Activated T-helper 17 cell treated with anti-CD3 and anti-CD28 coated beads, Interleukin-2, amount 50 U/mL, for 72 hours (primary cell): ENCODE data around the gene LRP1. TPM values are rescaled to one million over a fixed set of nuclear protein-coding genes. Genes with fewer than 3 reads are reported as not detected.

ENCODE experiments used
- ATAC-seq: fragments of 150-1000 bp; cut with Tn5 transposase; replicated peaks from 2 replicates; pipeline ENCODE4 v1.10.0; 2021; ENCODE audit warnings: mild to moderate bottlenecking, moderate library complexity
- H3K27ac Mint-ChIP-seq: one replicate; pipeline ENCODE4 v1.8.0; 2022; ENCODE audit warnings: mixed read lengths
- H3K27me3 Mint-ChIP-seq: one replicate; pipeline ENCODE4 v1.8.0; 2022; ENCODE audit warnings: mixed read lengths
- H3K36me3 Mint-ChIP-seq: one replicate; pipeline ENCODE4 v1.8.0; 2022; ENCODE audit warnings: low read depth, mild to moderate bottlenecking, mixed read lengths
- H3K4me1 Mint-ChIP-seq: one replicate; pipeline ENCODE4 v1.8.0; 2022; ENCODE audit warnings: mixed read lengths
- H3K4me3 Mint-ChIP-seq: one replicate; pipeline ENCODE4 v1.8.0; 2022; ENCODE audit warnings: mild to moderate bottlenecking, mixed read lengths
- H3K9me3 Mint-ChIP-seq: one replicate; pipeline ENCODE4 v1.8.0; 2022; ENCODE audit warnings: mixed read lengths
- total RNA-seq, 2 donors: library from RNA; stranded (reverse); gene quantifications; one replicate each; pipeline ENCODE4 v1.2.3, GENCODE V29; 2022

The LRP1 gene
- total RNA-seq, 2 donors from 2014 or later = 2.4 to 20.2 TPM

- Mint-ChIP-seq H3K4me1 (peaks cover 25% of the 10 kb centered on the region), H3K9me3 (no peaks in the 10 kb centered on the region), H3K4me3 (peak overlapping the region; percentile 100), H3K36me3 (peaks cover 50% of the 10 kb centered on the region), H3K27me3 (peaks cover 17% of the 10 kb centered on the region), H3K27ac (peak overlapping the region; percentile 100)
- ATAC-seq = peak; percentile 56
Observed at GRCh38 chr12:57229046-57229633, 100.9 kb downstream of the LRP1 start.

- H3K27me3 Mint-ChIP-seq = peaks cover 17% of the 10 kb centered on the region
- peak within 1 kb of the TSS; percentile 100 for H3K4me3 Mint-ChIP-seq
- no peaks in the 10 kb centered on the region for H3K9me3 Mint-ChIP-seq
- H3K27ac Mint-ChIP-seq = peak within 1 kb of the TSS; percentile 100
- peaks cover 56% of the 10 kb centered on the region for H3K36me3 Mint-ChIP-seq
- ATAC-seq = peak; percentile 72
- H3K4me1 Mint-ChIP-seq = peaks cover 30% of the 10 kb centered on the region
Observed at GRCh38 chr12:57229634-57230380, 101.5 kb downstream of the LRP1 start, which contains the start of gene SHMT2. SHMT2 (plus strand) TSS chr12:57229711; CDS start chr12:57229779, 68 bp downstream.

GRCh38 chr12:57230381-57231155, 102.3 kb downstream of the LRP1 start:
- ATAC-seq = no peak
- Mint-ChIP-seq H3K27ac (peak overlapping the region; percentile 100), H3K27me3 (peaks cover 15% of the 10 kb centered on the region), H3K4me3 (peak overlapping the region; percentile 100), H3K9me3 (no peaks in the 10 kb centered on the region), H3K36me3 (peaks cover 58% of the 10 kb centered on the region), H3K4me1 (peaks cover 30% of the 10 kb centered on the region)

GRCh38 chr12:57231276-57232021, 103.2 kb downstream of the LRP1 start:
- peaks cover 27% of the 10 kb centered on the region for H3K4me1 Mint-ChIP-seq
- H3K9me3 Mint-ChIP-seq = no peaks in the 10 kb centered on the region
- no peak for ATAC-seq
- peak overlapping the region; percentile 100 for H3K27ac Mint-ChIP-seq
- peaks cover 64% of the 10 kb centered on the region for H3K36me3 Mint-ChIP-seq
- H3K27me3 Mint-ChIP-seq = peaks cover 6% of the 10 kb centered on the region
- peak overlapping the region; percentile 100 for H3K4me3 Mint-ChIP-seq

- peaks cover 67% of the 10 kb centered on the region for H3K36me3 Mint-ChIP-seq
- peaks cover 28% of the 10 kb centered on the region for H3K4me1 Mint-ChIP-seq
- no peak overlapping the region for H3K27ac Mint-ChIP-seq
- H3K27me3 Mint-ChIP-seq = peaks cover 9% of the 10 kb centered on the region
- H3K9me3 Mint-ChIP-seq = no peaks in the 10 kb centered on the region
- ATAC-seq = no peak
- no peak overlapping the region for H3K4me3 Mint-ChIP-seq
Observed at GRCh38 chr12:57232156-57232756, 104.0 kb downstream of the LRP1 start.

GRCh38 chr12:57233357-57234232, 105.3 kb downstream of the LRP1 start:
- Mint-ChIP-seq H3K27me3 (peaks cover 13% of the 10 kb centered on the region), H3K36me3 (peaks cover 73% of the 10 kb centered on the region), H3K4me1 (peaks cover 35% of the 10 kb centered on the region)

GRCh38 chr12:57234233-57234570, 105.9 kb downstream of the LRP1 start:
- peaks cover 76% of the 10 kb centered on the region for H3K36me3 Mint-ChIP-seq
- H3K27me3 Mint-ChIP-seq = peaks cover 17% of the 10 kb centered on the region
- no peak overlapping the region for H3K4me3 Mint-ChIP-seq
- no peak for ATAC-seq
- H3K27ac Mint-ChIP-seq = peak overlapping the region; percentile 38
- no peaks in the 10 kb centered on the region for H3K9me3 Mint-ChIP-seq
- H3K4me1 Mint-ChIP-seq = peaks cover 34% of the 10 kb centered on the region

More at GRCh38 chr12:57233357-57234232, 105.3 kb downstream of the LRP1 start:
- H3K4me3 Mint-ChIP-seq = no peak overlapping the region
- ATAC-seq = no peak
- H3K27ac Mint-ChIP-seq = peak overlapping the region; percentile 38
- H3K9me3 Mint-ChIP-seq = no peaks in the 10 kb centered on the region

GRCh38 chr12:57234571-57235016, 106.3 kb downstream of the LRP1 start:
- H3K27ac Mint-ChIP-seq = peak overlapping the region; percentile 38
- H3K9me3 Mint-ChIP-seq = no peaks in the 10 kb centered on the region
- peaks cover 73% of the 10 kb centered on the region for H3K36me3 Mint-ChIP-seq
- ATAC-seq = no peak
- peaks cover 36% of the 10 kb centered on the region for H3K4me1 Mint-ChIP-seq
- peaks cover 20% of the 10 kb centered on the region for H3K27me3 Mint-ChIP-seq
- no peak overlapping the region for H3K4me3 Mint-ChIP-seq

- peaks cover 23% of the 10 kb centered on the region for H3K27me3 Mint-ChIP-seq
- peaks cover 36% of the 10 kb centered on the region for H3K4me1 Mint-ChIP-seq
- peaks cover 67% of the 10 kb centered on the region for H3K36me3 Mint-ChIP-seq
- no peak overlapping the region for H3K27ac Mint-ChIP-seq
- H3K9me3 Mint-ChIP-seq = no peaks in the 10 kb centered on the region
- H3K4me3 Mint-ChIP-seq = no peak overlapping the region
- ATAC-seq = no peak
Observed at GRCh38 chr12:57235017-57235727, 106.9 kb downstream of the LRP1 start.

GRCh38 chr12:57235728-57236131, 107.4 kb downstream of the LRP1 start:
- peaks cover 67% of the 10 kb centered on the region for H3K36me3 Mint-ChIP-seq

GRCh38 chr12:57236201-57236924, 108.1 kb downstream of the LRP1 start:
- Mint-ChIP-seq H3K27me3 (peaks cover 34% of the 10 kb centered on the region), H3K27ac (no peak overlapping the region), H3K9me3 (no peaks in the 10 kb centered on the region), H3K36me3 (peaks cover 61% of the 10 kb centered on the region), H3K4me3 (no peak overlapping the region), H3K4me1 (peaks cover 37% of the 10 kb centered on the region)
- no peak for ATAC-seq

More at GRCh38 chr12:57235728-57236131, 107.4 kb downstream of the LRP1 start:
- peaks cover 28% of the 10 kb centered on the region for H3K27me3 Mint-ChIP-seq
- H3K9me3 Mint-ChIP-seq = no peaks in the 10 kb centered on the region
- peaks cover 36% of the 10 kb centered on the region for H3K4me1 Mint-ChIP-seq
- H3K27ac Mint-ChIP-seq = no peak overlapping the region
- ATAC-seq = no peak
- no peak overlapping the region for H3K4me3 Mint-ChIP-seq
